K562 (cell line): ENCODE data around the gene HIVEP3.

ENCODE experiments used
- CTCF ChIP-seq, 3 experiments: IDR thresholded peaks in 2 of 3; conservative IDR thresholded peaks in 1 of 3; 2 replicates each; pipeline ENCODE4 v1.5.1; 2011 to 2012; ENCODE audit warnings: low read length in 3 of 3, mild to moderate bottlenecking in 3 of 3, control low read depth in 2 of 3, improper control_type of control experiment in 1 of 3, inconsistent platforms in 1 of 3, low read depth in 1 of 3, mixed read lengths in 1 of 3, moderate library complexity in 1 of 3; ENCODE audit not compliant: insufficient read depth in 2 of 3
- DNMT1 ChIP-seq: fragments of 450-650 bp; IDR thresholded peaks from 2 replicates; pipeline ENCODE4 v1.6.1; 2016; ENCODE audit warnings: antibody characterized with exemption, mild to moderate bottlenecking
- ELK3 ChIP-seq: fragments of 450-650 bp; formaldehyde crosslinking; IDR thresholded peaks from 2 replicates; pipeline ENCODE4 v1.4.0; 2020; ENCODE audit warnings: mild to moderate bottlenecking
- HINFP ChIP-seq: fragments of 450-650 bp; conservative IDR thresholded peaks from 2 replicates; pipeline ENCODE4 v1.6.1; 2016; ENCODE audit warnings: missing genetic modification characterization, low read depth, mild to moderate bottlenecking, control low read depth, missing compliant biosample characterization
- RAD21 ChIP-seq, 2 experiments: fragments of 250-450 bp in 1 of 2; fragments of 450-650 bp in 1 of 2; sonication (Bioruptor Pico) in 1 of 2; formaldehyde crosslinking in 1 of 2; IDR thresholded peaks in 1 of 2; conservative IDR thresholded peaks in 1 of 2; 2 replicates each; pipeline versions ENCODE4 v1.4.0 to v1.8.0; 2020 to 2022; ENCODE audit warnings: mild to moderate bottlenecking in 2 of 2, moderate library complexity in 1 of 2
- SIN3A ChIP-seq, 2 experiments: fragments of 150-350 bp in 1 of 2; IDR thresholded peaks; 2 replicates each; pipeline ENCODE4 v1.6.1; 2011 to 2016; ENCODE audit warnings: borderline replicate concordance in 2 of 2, low read depth in 2 of 2, low read length in 2 of 2, mild to moderate bottlenecking in 2 of 2, moderate library complexity in 2 of 2; ENCODE audit not compliant: control insufficient read depth in 1 of 2
- TAF1 ChIP-seq: IDR thresholded peaks from 2 replicates; pipeline ENCODE4 v1.6.1; 2011; ENCODE audit warnings: mild to moderate bottlenecking, low read length, moderate library complexity; ENCODE audit not compliant: insufficient read depth, control insufficient read depth, severe bottlenecking; ENCODE audit errors: extremely low read depth
- ZFP36 ChIP-seq: fragments of 150-350 bp; IDR thresholded peaks from 2 replicates; pipeline ENCODE4 v1.6.1; 2018; ENCODE audit warnings: low read length, low read depth; ENCODE audit not compliant: partially characterized antibody

GRCh38 chr1:41892301-41892781 lies 26.4 kb downstream of the HIVEP3 start:
- TF ChIP-seq TAF1 (no peak), RAD21 (CRISPR knock-in tag; conservative IDR thresholded peaks at IDR 0.05 in 1 of 2, IDR thresholded peaks at IDR 0.05 in 1 of 2) (no peak), SIN3A (IDR thresholded peaks at IDR 0.05; ENCODE audit: borderline replicate concordance in 2 of 2, control insufficient read depth in 1 of 2, low read depth in 2 of 2, low read length in 2 of 2) (no peak), ELK3 (CRISPR knock-in tag) (no peak), ZFP36 (no peak), HINFP (no peak), DNMT1 (no peak), CTCF (IDR thresholded peaks at IDR 0.05 in 2 of 3, conservative IDR thresholded peaks at IDR 0.05 in 1 of 3; ENCODE audit: insufficient read depth in 2 of 3, low read depth in 1 of 3, low read length in 3 of 3) (no peak)
